GM12891 (cell line): ENCODE measurements around the gene TNFSF18.

ENCODE experiments used
- PAX5 ChIP-seq: IDR thresholded peaks from 2 replicates; pipeline ENCODE4 v1.6.1; 2011; ENCODE audit warnings: low read length, moderate library complexity, mild to moderate bottlenecking; ENCODE audit not compliant: insufficient read depth, severe bottlenecking
- POLR2A ChIP-seq: IDR thresholded peaks from 2 replicates; pipeline ENCODE4 v1.6.1; 2011; ENCODE audit warnings: low read depth, low read length, control low read depth
- POLR2AphosphoS5 ChIP-seq: IDR thresholded peaks from 2 replicates; pipeline ENCODE4 v1.6.1; 2011; ENCODE audit warnings: low read depth, low read length, control low read depth
- SPI1 ChIP-seq: IDR thresholded peaks from 2 replicates; pipeline ENCODE4 v1.6.1; 2011; ENCODE audit warnings: low read depth, low read length, control low read depth
- TAF1 ChIP-seq: IDR thresholded peaks from 2 replicates; pipeline ENCODE4 v1.6.1; 2011; ENCODE audit warnings: low read depth, low read length, control low read depth

DNA sequence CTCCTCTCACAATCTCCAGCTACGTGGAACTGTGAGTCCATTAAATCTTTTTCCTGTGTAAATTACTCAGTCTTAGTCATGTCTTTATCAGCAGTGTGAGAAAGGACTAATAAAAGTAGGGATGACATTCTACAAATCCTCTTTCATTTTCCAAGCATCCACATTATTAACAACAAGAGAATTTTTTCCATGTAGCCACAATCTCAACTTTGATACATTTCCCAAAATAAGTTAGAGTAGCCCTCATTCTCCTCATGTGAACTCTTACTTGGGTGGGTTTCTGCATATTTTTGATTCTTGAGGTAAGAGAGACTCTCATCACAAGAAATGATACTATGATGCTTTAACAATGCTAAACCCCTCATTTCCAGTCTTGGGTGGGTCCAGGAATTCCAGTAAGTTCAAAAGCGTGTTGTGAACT is 52.8 kb downstream of the TNFSF18 start:
- TF ChIP-seq POLR2A: no peak
- no peak for TF ChIP-seq POLR2AphosphoS5
- TF ChIP-seq TAF1: no peak
- no peak for TF ChIP-seq PAX5
- no peak for TF ChIP-seq SPI1
